OCI-LY3 (cell line): ENCODE data around the gene FCGR2B.
"Not testable (repeated sequence)": the region's sequence is repeated elsewhere in the genome, so short reads cannot be mapped to it uniquely, and the experiment has no call there.

Experiments used
- CTCF ChIP-seq: fragments of 200-600, 300-600 bp; sonication (generic); IDR thresholded peaks from 2 replicates; pipeline ENCODE4 v1.5.1; 2014; ENCODE audit warnings: antibody characterized with exemption, low read length, low read depth
- EZH2phosphoT487 ChIP-seq: fragments of 200-600 bp; shearing (Covaris generic); IDR thresholded peaks from 2 replicates; pipeline ENCODE4 v1.6.1; 2018; ENCODE audit warnings: antibody characterized with exemption, mixed run types, low read depth

- TF ChIP-seq CTCF, EZH2phosphoT487: not testable (repeated sequence)
Observed at GRCh38 chr1:161674447-161674846, 11.5 kb downstream of the FCGR2B start.
